Measurements from ENCODE around the gene PALM.
A peak's percentile ranks its signal among the peaks of the same experiment; 100 is the strongest.
"Not testable (repeated sequence)": the region's sequence is repeated elsewhere in the genome, so short reads cannot be mapped to it uniquely, and the experiment has no call there.

The PALM gene

DNA sequence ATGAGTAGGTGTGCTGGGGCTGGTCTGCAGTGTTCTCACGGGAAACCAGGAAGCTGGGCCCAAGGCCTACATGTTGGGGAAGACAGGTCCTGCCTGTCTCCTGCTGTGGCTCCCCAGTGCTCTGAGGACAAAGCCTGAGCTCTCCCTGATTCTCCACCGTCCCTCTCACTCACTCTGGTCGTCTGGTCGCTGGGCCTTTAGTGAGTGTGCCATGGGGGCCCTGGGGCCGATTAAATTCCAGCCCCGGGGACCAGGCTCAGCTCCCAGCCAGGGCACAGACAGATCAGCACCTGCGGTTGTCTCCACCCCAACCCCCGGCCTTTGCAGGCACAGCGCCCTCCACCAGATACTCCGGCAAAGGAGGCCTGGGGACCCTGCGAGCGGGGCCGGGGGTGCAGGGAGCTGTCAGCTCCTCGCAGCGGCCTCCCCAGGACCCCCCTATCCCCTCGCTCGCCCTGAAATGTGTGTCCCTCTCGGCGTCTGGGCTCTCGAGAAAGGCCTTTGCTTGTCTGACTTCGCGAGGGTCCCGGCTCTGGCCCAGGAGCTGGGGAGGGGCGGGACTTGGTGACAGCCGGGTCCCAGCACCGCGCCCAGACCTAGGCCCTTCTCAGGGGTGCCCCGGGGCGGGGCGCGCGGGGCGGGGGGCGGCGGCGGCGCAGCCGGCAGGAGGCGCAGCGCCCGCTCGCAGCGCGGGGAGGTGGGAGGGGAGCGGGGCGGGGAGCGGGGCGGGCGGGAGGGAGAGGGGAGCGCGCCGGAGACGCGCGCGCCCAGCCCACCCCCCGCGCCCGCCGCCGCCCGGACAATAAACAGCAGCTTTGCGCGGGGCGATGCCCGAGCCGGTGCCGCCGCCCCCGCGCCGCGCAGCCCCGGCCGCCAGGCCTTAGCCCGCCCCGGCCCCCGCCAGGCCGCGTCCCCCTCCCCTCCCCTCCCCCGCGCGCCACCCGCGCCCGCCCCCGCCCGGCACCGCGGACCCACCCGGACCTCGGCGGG is at the start of gene PALM:
PALM (plus strand) TSS at position 782 of the 990 bp plus-strand sequence. CDS start 212 bp downstream, outside the sequence.
- no peak for DNase-seq

GRCh38 chr19:660793-661426 is 47.8 kb upstream of the PALM start:
- DNase-seq = no peak

DNA sequence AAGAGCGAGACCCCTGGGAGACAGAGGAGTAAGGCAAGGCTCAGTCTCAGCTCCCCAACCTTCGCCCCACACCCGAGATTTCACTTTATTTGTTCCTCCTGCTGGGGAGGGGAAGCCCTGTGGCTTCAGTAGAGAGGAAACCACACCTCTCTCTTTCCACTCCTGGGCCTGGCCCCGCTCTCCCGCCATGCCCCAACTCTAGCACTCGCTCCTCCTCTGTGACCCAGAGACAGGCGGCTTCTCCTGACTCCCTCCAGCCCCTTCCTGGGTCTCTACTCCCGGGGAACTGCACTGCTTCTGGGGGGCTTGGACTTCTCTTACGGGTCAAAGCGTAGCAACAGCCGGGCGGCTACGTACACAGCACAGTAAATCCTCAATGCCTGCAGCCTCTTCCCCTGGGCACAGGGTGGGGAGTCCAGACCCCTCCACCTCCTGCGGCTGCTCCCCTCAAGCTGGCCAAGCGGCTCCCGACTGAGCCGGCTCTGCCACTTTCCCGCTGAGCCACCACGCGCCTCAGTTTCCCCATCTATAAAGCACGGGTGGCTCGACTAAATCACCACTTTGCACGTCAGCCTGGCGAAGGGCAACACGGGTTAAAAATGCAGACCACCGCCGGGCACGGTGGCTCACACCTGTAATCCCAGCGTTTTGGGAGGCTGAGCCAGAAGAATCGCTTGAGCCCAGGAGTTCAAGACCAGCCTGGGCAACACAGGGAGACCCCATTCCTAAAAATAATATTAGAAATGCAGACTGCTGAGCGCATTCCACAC is 47.1 kb upstream of the PALM start:
- no peak for DNase-seq

DNA sequence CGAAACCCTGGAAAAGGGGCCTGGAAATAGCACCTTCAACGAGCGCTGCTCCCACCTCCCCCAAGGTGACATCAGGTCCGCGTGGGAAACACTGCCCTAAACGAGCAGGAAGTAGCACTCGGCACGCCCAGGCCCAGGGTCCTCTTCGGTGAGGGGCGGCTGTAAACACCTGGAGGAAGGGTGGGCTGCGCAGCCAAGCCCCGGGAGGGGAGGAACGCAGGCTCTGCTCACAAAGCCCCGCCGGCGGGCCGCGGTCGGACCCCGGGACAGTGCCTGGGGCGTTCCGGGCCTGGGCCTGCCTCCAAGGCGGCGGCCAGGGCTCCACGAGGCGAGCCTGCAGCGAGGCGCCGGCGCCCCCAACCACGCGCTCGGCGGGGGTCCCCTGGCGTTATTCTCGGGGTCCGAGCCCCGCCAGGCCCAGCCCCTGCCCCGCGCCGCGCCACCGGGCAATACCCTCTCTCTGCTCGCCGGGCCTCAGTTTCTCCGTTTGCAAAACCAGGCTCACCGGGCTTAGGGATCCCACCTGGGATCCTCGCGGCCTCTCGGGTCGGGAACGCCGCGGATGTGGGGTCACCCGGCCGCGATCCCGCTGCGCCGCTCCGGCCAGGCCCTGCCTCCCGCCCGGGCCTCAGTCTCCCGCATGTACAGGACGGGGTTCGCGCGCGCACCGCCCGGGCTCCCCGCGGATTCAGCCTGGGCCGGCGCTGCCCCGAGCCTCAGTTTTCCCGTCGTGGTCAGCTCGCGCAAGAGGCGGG is 46.4 kb upstream of the PALM start:
- no peak for DNase-seq

DNA sequence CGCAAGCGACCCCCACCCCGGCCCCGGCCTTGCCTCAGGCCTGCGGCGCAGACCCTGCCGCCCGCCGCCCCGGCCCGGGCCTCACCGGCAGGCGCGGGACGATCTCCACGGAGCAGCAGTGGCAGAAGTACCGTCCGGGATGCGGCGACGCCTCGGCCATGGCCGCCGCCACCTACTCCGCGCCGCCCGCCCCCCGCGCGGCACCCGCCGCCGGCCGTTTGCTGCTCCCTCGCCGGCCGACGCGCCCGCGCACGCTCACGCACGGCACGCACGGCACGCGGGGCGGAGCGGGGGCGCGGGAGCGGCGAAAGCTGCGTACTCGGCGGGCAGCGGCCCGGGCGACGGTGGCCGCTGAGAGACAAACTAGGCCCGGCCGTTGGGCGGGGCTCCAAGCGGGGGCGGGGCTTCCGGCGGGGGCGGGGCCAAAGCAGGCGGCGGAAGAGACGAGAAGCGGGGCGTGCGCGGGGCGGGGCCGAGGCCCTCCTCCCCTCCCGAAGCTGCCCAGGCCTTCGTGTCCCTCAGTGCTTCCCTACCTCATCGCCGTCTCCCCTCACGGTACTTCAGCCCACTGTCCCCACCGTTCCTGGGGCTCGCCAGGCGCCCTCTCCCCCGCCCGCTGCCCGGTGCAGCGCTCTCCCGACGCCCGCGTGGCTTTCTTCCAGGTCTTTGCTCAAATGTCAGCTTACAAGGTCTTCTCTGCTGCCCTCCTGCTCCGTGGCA is 45.6 kb upstream of the PALM start, which contains the start of gene RNF126:
RNF126 (minus strand) TSS at position 253 of the 720 bp plus-strand sequence; CDS start at position 160, 93 bp downstream.
- peak; percentile 93 for DNase-seq

DNA sequence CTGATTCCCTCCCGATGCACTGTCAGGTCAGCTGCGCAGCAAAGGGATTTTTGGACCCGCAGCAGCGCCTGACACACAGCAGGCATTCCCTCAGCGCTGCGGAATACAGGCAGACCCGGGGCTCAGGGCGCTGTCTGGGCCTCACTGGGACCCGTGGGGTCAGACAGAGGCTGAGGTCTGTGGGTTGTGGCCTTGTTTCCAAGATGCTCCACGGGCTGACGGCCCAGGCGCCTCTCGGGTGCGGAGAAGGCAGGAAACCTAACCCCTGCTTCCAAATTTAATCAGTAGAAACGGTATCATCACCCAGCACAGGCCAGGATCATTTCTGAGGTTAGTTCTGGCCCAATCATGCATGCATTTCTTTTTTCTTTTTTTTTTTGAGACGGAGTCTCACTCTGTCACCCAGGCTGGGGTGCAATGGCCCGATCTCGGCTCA is 45.0 kb upstream of the PALM start:
- no peak for DNase-seq

GRCh38 chr19:664913-665443 is 43.8 kb upstream of the PALM start:
- peak; percentile 77 for DNase-seq

DNA sequence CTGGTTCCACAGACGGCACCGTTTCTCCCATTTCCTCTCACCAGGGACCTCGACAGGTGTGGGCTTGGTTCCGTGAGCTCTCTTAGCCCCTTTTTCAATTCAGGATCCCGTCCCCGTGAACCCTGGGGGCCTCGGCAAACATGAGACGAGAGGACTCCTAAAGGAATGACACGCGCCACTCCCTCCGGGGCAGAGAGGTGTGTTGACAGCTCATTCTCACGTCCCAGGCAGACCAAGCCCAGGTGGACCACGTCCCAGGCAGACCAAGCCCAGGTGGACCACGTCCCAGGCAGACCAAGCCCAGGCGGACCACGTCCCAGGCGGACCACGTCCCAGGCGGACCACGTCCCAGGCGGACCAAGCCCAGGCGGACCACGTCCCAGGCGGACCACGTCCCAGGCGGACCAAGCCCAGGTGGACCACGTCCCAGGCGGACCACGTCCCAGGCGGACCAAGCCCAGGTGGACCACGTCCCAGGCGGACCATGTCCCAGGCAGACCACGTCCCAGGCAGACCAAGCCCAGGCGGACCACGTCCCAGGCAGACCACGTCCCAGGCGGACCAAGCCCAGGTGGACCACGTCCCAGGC is 41.7 kb upstream of the PALM start:
- not testable (repeated sequence) for DNase-seq

- not testable (repeated sequence) for DNase-seq
Observed at GRCh38 chr19:668675-669434, 39.9 kb upstream of the PALM start.

DNA sequence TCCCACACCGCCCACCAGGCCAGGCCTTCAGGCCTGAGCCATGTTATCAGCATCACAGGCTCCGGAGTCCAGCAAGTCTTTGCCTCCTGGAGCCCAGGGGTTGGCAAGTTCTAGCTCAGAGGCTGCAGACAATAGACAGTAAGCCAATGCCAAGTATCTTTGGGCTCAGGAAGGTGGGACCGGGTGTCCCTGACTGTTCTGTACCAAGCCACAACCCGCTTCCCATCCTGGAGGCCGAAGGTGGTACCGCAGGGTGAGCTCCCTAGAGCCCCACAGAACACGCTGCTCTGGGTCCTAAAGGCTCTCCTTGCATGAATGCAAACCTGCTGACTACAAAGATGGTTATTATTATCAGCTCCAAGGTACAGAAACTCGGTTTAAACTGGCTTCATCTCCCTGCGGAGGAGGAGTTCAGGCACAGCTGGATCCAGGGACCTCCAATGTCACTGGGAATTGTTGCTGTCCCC is 38.1 kb upstream of the PALM start:
- no peak for DNase-seq

DNA sequence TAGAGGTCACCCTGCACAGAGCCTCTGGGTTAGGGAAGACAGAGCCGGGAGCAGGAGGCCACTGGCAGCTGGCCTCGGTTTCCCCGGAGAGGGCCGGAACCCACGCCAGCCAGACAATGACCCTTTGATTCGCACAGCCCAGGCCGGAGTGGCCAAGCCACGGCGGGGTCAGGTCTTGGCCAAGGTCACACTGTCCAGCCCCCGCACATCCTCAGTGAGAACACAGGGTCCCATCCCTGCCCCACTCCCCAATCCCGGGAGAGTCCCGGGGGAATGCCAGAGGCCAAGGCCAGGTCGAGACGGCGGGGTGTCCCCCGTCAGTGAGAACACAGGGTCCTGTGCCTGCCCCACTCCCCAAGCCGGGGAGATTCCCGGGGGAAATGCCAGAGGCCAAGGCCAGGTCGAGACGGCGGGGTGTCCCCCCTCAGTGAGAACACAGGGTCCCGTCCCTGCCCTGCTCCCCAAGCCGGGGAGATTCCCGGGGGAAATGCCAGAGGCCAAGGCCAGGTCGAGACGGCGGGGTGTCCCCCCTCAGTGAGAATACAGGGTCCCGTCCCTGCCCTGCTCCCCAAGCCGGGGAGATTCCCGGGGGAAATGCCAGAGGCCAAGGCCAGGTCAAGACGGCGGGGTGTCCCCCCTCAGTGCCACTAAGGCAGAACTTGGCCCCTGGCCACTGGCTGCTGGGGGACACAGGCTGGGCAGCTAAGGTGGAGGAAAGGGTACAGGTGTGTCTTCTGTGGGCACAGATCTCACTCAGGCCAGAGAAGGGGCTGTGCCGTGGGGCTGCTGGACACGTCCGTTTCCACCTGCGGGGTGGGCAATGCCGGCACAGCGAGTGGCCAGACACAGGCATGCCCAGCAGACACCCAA is 34.2 kb upstream of the PALM start:
- no peak for DNase-seq

DNA sequence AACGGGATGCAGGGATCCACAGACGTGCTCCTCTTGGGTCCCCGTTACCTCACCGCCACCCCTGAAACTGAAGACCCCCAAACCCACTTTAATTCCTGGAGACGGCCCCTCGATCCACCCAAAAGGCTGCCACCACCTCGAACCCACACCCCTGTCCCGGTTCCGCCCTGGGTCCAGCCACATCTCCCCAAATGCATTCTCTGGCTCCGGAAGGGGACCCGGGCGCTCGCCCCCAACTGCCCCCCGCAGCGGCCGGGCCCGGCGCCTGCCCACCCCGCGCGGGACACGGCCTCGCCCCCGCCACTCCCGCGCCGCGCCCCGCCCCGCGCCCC is 32.8 kb upstream of the PALM start:
- no peak for DNase-seq

DNA sequence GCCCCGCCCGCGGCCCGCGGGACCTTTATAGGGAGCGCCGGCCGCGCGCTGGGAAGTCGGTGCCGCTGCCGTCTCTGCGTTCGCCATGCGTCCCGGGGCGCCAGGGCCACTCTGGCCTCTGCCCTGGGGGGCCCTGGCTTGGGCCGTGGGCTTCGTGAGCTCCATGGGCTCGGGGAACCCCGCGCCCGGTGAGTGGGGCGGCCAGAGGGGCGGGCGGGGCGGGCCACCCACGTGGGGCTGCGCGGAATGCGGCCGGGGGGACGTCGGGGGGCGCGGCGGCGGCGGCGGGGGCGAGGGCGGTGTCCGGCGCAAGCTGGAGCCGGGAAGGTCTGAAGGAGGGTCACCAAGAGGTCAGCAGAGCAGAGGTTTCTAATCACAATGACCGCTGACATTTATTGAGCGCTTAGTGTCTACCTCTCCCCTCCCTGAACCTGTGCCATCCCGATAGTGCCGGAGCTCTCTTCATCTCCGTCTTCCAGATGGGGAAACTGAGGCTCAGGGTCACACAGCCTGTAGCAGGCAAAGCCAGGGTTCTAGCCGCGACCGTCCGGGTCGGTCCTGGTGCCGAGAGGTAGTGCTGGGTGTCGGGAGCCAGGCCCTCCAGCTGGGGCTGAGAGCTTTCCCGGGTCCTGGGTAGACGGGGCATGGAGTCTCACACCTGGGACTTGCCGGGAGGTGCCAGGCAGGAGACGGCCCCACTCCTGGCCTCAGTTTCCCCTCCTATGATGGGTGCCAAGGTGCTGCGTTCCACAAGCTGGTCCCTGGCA is 32.2 kb upstream of the PALM start, which contains the start of gene FSTL3:
FSTL3 (plus strand) TSS at position 54 of the 767 bp plus-strand sequence; CDS start at position 86, 32 bp downstream.
- no peak for DNase-seq

DNA sequence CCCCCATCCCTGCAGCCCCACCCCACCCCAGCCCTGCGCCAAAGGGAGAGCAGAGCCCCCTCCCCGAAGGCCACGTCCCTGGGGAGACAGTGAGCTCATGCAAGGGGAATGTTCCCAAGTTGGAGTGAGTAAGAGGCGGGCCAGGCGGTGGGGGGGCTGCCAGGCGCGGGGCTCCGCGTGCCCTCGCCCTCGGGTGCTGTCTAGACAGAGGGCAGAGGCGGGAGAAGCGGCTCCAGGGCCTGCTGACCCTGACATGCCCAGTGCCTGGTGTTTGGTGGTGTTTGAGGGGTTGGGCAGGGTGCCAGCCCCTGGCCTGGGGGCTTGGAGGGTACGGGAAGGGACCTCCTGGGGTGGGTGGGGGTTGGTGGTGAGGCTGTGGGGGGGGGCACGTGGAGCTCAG is 31.5 kb upstream of the PALM start:
- DNase-seq = peak; percentile 84

DNA sequence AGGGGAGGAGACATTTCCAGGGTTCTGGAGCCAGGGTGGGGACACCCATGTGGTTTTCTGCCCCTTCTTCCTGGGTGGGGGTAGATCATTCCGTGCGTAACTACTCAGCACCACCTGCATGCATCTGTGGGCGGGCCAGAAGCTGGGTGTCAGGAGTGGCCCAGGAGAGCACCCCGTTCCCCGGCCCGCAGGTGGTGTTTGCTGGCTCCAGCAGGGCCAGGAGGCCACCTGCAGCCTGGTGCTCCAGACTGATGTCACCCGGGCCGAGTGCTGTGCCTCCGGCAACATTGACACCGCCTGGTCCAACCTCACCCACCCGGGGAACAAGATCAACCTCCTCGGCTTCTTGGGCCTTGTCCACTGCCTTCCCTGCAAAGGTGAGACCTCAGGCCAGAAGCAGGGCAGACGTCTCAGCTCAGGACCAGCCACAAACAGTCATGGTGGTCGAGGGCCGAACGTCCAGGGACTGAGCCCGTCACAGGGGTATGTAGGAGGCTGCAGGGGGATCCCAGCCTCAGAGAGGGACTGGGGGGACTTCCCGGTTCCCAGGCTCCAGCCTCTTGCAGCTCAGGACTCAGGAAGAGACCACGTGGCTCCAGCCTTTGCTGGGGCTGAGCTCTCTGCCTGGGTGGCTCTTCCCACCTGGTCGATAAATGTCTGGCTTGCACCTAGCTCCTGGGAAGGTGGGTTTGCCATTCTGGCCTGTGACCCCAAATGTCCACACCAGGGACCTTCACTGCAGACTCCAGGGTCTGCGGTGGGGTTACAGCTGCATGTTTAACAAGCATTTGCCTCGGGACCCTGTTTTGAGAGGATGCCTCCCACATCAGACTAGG is 30.9 kb upstream of the PALM start:
- DNase-seq = no peak

GRCh38 chr19:678791-679388 is 29.8 kb upstream of the PALM start:
- no peak for DNase-seq

Data from T1000 (cell line).